ENCODE results near the gene CAPN15.

- no peak for TF ChIP-seq POLR2AphosphoS5 (IDR thresholded peaks at IDR 0.05; ENCODE audit: low read depth)
- no peak for TF ChIP-seq CTCF (IDR thresholded peaks at IDR 0.05; ENCODE audit: insufficient read depth, low read length)
Observed at GRCh38 chr16:553601-554296, 26.2 kb downstream of the CAPN15 start.

Data from HL-60 (cell line).